COLO668 (cell line): Measurements from ENCODE around the gene SLC16A11.
"Not testable (repeated sequence)": the region's sequence is repeated elsewhere in the genome, so short reads cannot be mapped to it uniquely, and the experiment has no call there.

Source experiments
- DNase-seq: peaks from one replicate; lab custom pipeline; 2025; ENCODE audit not compliant: unreplicated experiment; lab: John Stamatoyannopoulos, UW

SLC16A11 gene

DNA sequence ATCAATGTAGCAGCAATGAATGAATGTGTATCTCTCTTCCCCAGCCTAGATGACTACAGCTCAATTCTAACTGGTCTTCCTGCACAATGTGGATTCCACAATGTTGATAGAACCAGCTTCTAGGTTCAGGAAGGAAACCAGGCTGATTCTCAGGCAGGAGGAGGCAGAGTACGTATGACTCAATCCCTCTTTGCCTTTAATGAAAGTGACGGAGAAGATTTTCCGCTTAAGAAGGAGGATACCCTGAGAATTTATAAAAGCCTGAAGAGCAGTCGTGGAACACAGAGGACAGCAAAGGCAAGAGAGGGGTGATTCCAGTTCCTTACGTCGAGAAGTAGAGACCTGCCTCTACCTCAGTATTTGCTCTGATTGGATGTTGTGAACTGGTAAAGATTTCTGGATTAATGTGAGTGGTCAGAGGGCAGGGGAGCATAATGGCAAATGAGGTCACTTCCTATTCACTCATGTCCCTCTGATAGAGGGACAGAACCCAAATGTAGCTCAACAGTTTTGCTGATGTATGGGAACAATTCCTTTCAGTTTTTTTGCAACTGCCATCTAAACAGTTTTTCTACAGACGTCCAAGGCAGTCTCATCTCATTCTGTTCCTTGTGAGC, 15.0 kb upstream of the SLC16A11 start:
- DNase-seq: no peak

DNA sequence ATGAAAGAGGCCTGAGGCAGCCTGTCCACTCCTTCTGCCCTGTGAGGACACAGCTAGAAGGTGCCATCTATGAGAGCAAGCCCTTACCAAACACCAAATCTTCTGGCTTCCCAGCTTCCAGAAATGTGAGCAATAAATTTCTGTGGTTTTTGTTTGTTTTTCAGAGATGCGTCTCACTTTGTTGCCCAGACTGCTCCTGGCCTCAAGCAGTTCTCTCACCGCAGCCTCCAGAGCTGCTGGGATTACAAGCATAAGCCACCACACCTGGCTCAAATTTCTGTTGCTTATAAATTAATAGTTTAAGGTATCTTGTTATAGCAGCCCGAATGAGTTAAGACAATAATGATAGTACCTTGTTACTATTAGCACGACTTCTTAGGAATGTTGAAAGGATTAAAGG, 12.5 kb upstream of the SLC16A11 start:
- no peak for DNase-seq

DNA sequence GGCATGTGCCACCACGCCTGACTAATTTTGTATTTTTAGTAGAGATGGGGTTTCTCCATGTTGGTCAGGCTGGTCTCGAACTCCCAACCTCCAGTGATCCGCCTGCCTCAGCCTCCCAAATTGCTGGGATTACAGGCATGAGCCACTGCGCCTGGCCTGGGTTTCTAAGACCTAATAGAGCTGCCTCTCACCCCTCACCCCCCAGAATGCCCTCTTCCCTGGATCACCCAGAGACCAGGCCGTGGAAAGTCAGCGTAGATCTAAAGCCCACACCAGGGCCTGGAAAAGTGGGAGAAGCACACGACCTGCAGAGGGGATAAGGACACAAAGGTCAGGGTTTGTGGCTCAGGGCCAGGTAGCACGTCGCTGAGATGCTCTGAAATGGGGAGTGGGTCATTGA, 6.7 kb upstream of the SLC16A11 start:
- not testable (repeated sequence) for DNase-seq

DNA sequence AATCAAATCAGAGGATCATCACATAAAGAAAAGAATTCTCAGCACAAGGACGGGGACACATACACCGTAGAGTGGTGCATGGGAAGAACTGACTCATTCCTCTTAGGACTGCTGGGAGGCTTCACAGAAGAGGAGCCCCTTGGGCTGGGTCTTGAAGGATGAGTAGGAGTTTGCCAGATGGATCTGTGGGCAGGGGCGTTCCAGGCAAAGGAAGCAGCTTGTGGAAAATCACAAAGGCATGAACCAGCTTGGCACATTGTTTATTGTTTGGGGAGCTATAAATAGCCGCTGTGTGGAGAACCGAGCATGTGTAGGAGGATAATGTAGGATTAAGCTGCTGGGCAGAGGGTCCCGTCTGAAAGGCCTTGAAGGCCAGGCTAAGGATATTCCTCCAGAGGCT, 5.1 kb upstream of the SLC16A11 start:
- DNase-seq: no peak

DNA sequence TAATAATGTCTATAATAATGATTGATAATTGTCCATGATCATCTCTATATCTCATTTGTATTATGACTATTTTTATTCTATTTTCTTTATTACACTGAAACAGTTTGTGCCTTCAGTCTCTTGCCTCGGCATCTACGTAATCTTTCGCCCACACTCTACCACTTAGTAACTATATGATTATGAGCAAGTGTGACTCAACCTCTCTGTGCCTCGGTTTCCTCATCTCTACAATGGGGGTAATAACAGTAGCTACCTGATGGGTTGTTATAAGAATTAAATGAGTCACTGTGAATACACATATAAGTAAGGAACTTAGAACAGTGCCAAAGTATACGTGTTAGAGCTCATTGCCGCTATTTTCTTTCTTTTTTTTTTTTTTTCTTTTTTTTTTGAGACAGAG, 3.7 kb upstream of the SLC16A11 start:
- no peak for DNase-seq

DNA sequence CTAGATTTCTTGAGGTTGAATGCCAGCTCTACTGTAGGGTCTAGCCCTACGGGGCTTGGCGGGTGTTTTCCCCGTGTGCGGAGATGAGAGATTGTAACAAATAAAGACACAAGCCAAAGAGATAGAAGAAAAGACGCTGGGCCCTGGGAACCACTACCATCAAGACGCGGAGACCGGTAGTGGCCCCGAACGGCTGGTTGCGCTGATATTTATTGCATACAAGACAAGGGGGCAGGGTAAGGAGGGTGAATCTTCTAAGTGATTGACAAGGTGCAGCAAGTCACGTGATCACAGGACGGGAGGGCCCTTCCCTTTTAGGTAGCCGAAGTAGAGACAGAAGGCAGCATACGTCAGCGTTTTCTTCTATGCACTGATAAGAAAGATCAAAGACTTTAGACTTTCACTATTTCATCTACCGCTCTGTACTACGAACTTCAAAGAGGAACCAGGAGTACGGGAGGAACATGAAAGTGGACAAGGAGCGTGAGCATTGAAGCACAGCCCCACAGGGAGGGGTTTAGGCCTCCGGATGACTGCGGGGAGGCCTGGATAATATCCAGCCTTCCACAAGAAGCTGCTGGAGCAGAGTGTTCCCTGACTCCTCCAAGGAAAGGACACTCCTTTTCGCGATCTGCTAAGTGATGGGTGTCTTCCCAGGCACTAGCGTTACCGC, 3.0 kb upstream of the SLC16A11 start:
- not testable (repeated sequence) for DNase-seq

DNA sequence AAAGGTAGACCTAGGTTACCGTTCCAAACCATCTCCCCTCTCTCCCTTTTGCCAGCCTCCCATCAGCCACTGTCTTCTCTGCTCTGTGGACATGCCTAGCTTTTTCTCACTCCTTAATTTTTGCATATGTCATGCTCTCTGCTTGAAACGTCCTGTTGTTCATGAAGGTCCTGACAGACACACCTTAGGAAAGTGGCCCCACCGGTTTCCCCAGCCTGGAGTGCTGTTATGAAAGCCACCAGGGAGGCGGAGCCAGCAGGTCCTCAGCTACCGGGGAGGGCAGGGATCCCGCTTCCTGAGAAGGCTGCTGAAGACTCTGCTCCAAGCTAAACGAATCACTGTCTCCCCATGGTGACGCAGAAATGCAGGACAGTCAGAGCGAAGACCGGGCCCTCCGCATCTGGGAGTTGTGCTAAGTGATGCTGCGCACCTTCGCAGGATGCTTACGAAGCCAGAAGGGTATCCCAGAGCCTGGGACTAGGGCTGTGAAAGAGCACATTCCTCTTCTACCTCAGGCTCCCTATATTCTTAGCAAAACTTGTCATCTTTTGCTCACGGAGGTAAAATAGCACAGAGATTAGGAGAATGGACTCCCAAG, 2.3 kb upstream of the SLC16A11 start:
- peak; percentile 69 for DNase-seq

DNA sequence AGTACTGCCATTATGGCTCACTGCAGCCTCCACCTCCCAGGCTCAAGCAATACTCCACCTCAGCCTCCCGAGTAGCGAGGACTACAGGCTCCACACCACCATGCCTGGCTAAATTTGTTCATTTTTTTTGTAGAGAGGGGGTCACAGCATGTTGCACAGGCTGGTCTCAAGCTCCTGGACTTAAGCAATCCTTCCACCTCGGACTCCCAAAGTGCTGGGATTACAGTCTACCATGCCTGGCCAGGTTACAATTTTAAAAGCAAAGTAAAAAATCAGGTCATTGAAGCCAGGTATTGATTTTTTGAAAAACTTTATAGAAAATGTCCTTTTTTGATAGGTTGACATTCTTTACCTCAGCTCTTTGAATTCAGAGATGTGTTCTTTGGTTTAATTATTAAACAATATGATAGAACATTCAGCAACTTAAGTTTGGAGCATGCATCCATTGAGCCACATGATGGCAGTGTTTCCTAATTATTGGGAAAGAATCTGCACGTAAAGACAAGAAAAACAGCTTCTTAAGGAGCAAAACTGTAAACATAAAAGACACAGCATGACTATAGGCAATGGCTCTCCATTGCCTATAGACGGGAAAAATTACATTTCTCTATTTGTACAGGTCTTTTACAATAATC, 1.7 kb upstream of the SLC16A11 start:
- peak; percentile 25 for DNase-seq

DNA sequence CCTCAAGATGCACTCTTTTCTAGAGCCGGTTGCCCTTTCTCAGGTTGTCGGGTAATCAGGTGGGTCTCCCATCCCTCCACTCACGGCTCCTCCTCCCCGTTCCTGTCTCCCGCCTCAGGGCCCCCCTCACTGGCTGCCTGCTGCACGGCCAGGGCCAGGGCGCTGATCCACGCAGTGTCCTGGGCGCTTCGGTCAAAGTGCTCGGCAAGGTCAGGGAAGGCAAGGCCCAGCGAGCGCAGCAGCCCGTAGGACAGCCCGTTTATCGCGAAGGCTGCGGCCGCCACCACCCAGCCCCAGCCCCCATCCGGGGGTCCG, 753 bp downstream of the SLC16A11 start:
- peak; percentile 23 for DNase-seq

DNA sequence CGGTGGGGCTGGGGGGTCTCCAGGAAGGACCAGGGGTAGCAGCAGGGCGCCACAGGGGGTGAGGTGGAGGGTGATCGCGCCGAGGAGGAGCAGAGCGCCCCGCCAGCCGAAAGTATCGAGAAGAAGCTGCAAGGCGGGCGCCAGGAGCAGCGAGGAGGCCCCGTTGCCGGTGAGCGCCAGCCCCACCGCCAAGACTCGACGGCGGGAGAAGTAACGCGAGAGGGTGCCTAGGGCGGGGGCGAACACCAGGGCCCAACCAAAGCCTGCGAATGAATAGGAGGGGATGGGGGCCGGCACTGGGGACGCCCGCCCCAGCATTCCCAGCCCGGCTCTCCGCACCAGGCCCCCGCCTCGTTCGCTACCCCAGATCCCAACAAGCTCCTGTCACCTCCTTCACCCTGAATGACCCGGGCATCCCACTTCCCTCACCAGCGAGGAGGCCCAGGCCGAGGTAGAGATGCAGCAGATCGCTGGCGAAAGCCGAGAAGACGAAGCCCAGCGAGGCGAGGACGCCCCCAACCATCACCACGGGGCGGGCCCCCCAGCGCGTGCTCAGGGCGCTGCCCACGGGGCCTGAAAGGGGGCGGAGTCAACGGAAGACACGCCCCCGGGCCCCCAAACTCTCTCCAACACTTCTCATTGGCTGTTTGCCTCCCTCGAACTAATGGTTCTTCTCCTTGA, 1.3 kb downstream of the SLC16A11 start:
- peak; percentile 39 for DNase-seq

DNA sequence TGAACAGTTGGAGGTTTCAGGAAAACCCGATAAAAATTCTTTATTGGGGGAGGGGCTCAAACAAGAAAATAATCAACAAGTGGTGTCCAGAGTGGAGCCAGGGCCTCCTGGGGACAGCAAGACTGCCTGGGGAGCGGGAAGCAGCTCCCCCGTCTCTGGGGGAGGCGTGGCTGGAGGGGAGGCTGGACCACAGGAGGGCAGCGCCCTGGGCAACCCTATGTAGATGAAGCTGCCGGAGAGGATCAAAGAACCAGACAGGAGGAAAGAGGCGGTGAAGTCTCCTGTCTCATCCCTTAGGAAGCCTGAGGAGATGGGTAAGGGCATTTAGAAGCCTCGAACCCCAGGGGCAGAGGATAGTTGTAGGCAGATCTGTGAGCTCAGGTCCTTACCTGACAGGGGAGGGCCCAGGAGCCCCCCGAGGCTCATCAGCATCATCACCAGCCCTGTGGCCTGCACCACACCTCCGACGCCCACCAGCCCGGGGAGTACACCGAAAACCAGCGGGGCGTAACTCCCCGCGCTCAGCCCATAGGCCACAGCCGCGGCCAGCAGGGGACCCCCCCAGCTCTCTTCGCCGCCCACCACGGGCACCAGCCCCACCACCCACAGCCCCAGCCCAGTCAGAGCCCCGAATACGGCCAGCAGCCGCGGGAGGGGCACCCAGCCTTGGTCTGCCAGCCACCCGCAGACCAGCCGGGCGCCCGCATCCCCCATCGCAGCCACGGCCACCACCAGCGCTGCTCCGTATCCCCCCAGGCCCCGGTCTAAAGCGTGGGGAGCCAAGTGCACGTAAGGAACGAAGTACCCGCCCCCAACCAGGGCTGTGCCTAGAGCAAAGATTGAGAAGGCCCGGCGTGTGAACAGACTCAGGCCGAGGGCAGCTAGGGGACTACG, 2.0 kb downstream of the SLC16A11 start:
- peak; percentile 19 for DNase-seq

DNA sequence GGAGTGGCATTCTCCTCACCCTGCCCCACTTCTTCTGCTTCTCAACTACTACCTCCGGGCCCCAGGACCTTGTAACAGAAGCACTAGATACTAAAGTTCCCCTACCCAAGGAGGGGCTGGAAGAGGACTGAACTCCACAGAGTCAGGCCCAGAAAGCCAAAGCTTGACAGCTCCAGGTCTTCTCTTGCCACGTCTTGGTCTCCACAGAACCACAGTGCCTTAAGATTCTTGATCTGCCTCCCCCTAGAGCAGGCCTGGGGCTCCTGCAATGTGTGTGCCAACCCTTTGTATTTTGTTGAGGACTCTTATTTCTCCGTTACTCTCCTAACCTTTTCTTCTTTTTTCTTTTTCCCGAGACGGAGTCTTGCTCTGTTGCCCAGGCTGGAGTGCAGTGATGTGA, 4.1 kb downstream of the SLC16A11 start:
- no peak for DNase-seq

DNA sequence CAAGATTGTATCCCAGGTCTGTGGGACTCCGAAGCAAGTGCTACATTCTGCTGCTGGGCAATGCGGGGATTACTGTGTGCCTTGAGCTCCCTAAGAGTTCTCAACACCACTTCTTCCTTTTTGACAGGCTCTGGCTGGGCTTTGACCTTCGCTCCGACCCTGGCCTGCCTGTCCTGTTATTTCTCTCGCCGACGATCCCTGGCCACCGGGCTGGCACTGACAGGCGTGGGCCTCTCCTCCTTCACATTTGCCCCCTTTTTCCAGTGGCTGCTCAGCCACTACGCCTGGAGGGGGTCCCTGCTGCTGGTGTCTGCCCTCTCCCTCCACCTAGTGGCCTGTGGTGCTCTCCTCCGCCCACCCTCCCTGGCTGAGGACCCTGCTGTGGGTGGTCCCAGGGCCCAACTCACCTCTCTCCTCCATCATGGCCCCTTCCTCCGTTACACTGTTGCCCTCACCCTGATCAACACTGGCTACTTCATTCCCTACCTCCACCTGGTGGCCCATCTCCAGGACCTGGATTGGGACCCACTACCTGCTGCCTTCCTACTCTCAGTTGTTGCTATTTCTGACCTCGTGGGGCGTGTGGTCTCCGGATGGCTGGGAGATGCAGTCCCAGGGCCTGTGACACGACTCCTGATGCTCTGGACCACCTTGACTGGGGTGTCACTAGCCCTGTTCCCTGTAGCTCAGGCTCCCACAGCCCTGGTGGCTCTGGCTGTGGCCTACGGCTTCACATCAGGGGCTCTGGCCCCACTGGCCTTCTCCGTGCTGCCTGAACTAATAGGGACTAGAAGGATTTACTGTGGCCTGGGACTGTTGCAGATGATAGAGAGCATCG, 5.6 kb downstream of the SLC16A11 start:
- DNase-seq: no peak

DNA sequence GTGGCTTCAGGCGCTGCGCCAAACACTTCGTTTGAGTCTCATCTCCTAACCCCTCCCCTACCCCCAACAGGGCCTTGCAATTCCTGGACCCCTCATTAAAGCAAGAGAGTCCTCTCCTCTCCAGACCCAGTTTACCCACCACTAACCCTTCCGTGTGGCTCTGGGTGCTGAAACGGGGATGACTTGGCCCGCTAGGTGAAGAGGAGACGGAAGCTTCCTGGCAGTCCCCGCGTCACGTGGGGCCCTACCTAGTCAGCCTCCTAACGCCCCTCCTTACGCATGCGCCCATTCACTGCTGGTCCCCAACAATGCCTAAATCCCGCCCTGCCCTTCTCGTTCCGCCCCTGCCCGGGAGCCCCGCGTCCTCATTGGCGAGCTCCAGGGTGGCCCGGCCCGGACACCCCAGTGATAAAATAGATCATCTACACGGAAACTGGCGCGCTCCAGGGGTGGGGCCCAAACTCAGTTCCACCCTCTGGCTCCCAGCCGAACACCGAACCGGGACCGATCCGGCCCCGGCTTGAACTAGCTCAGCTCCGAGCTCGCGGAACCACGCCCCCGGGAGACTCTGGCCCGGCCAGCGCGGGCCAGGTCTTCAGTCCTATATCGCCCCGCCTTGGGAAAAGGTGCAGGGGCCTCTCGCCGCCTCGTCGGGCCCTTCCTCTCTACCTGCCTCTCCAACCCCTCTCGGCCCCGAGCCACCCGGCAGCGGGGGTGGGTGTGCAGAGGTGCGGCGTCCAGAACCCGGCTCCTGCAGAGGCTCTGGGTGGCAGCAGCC, 8.1 kb downstream of the SLC16A11 start, which contains the start of gene SLC16A13:
Gene SLC16A13 (plus strand): TSS at position 425 of the 778 bp plus-strand sequence. CDS start 368 bp downstream, outside the sequence.
- DNase-seq: peak; percentile 92

DNA sequence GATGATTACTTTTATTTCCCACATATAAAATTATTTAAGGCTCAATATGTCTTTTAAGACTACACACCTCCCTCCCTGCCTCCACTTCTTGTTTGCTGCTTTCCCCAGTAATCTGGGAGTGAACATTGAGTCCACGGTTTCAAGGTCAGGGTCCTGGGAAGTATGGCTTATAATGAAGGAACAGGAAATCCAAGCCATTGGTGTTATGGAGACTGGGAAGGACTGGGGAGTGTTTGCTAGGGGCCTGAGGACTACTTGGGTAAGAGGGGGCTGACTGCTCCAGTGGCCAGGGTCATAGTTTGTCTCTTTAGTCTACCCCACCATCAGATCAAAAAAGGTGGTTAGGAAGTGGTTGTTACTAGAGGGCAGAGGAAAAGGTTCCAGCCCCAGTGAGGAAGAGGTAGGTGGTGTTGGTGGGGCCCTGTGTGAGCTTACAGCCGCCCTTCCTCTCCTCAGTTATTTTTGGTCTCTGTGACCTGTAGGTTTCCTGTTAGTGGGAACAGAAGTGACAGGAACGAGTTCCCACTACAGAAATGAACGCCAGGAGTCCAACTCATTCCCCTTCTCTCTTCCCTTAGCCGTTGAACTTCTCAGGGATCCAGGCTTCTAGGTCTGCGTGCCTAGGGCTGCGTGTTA, 8.8 kb downstream of the SLC16A11 start:
- DNase-seq: no peak

DNA sequence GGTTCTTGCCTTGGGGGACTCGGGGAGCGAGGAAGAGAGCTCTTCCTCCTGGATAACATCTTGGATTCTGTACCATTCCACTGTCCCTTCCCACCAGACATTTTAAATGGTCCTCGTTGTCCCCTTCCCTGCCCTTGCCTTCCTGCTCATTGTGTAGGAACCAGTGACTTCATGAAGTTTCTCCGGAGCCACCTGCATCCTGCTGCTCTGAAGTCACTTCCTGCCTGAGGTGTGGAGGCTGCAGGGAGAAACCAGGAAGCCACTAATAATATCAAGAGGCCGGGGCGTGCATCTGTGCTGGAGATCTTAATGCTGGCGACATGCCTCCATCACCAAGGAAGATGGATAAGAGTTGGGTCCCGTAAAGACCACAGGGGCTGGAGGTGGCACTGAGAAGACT, 14.2 kb downstream of the SLC16A11 start:
- no peak for DNase-seq

DNA sequence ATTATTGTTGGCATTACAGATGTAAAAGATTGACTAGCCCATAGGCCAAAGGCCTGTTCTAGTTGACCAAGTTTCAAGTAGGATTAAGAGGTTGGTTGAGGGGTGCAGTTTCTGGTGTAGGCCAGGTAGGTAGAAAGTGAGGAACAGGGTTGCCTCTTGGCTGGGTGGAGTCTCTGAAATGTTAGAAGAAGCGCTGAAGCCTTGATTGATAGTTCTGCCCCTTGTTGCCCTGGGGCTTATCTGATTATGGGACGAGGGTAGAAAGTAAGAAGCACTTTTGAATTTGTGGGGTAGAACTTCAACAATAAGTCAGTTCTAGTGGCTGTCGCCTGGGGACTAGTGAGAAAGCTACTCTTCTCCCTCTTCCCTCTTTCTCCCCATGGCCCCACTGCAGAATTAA, 14.8 kb downstream of the SLC16A11 start:
- no peak for DNase-seq

DNA sequence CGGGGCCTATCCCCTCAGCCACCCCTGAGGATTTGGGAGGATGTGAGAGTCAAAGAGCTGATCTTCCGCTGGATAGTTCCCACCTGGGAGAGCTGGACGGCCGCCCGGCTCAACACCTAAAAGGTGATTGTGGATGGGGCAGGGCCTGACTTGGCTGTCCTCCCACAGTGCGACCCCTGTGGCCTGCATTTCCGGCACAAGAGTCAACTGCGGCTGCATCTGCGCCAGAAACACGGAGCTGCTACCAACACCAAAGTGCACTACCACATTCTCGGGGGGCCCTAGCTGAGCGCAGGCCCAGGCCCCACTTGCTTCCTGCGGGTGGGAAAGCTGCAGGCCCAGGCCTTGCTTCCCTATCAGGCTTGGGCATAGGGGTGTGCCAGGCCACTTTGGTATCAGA, 16.6 kb downstream of the SLC16A11 start:
- DNase-seq: peak; percentile 12
